CD4-positive, alpha-beta T cell treated with Interleukin-4 for 4 hours (primary cell): Measurements from ENCODE around the gene MAJIN.
A peak's percentile ranks its signal among the peaks of the same experiment; 100 is the strongest.
"Not testable (repeated sequence)": the region's sequence is repeated elsewhere in the genome, so short reads cannot be mapped to it uniquely, and the experiment has no call there.

Experiments used
- DNase-seq: peaks from one replicate; pipeline ENCODE4 v3.0.0-alpha.2; 2020

Gene MAJIN, protein sequence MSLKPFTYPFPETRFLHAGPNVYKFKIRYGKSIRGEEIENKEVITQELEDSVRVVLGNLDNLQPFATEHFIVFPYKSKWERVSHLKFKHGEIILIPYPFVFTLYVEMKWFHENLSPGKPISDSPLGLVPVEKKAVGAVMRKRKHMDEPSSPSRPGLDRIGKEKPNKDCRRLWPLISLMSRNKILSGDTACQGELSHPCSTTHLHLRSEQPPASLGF

DNA sequence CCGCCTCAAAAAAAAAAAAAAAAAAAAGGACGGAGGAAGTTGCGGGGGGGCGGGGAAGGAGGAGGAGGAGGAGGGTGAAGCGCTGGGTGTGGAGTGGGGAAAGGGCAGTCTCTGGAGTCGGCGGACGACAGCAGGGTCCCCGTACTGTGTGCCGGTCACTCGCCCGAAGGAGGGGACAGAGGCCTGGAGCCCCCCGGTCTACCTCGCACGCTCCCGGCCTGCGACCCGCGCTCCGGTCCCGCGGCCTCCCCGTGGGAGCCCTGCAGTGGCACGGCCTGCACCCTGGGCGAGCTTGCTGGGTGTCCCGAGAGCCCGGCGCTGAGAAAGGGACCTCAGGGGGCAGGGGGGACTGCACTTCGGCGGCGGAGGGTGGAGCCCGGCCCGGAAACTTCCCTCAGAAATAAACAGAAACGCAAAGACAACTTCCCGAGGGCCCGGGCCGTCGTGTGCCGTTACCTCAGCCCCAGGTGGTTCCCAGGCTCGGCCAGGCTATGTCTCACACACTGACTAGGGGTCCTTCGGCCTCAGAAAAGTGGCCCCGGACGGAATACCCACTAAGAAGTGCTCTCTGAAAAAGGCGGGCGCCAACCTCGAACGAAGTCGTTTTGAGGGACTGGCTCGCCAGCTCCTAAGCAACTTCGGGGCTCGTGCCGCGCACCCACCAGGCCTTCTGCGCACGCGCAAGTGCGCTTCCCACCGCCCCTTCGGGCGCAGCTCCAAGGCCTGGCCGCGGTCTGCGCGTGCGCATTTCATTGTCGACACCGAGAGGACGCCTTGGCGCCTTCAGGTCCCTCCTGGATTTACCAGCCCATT, at the start of gene MAJIN:
MAJIN (minus strand) TSS at position 688 of the 813 bp plus-strand sequence. CDS start 12,703 bp downstream, outside the sequence.
- DNase-seq: peak; percentile 85

DNA sequence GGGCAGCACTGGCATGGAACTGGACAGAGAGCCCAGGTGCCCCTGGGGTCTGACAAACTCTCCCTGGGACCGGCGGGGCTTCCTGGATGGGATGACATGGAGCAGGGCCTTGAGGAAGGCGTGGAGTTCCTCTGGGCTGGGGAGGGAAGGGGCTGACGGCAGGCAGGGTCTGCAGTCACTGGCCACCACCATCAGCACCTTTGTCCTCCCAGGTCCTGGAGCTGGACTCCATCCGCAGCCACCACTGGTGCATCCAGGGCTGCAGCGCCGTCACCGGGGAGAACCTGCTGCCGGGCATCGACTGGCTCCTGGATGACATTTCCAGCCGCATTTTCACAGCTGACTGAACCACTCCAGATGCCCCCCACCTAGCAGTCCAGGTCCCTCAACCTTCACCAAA, 49.6 kb upstream of the MAJIN start:
- no peak for DNase-seq

DNA sequence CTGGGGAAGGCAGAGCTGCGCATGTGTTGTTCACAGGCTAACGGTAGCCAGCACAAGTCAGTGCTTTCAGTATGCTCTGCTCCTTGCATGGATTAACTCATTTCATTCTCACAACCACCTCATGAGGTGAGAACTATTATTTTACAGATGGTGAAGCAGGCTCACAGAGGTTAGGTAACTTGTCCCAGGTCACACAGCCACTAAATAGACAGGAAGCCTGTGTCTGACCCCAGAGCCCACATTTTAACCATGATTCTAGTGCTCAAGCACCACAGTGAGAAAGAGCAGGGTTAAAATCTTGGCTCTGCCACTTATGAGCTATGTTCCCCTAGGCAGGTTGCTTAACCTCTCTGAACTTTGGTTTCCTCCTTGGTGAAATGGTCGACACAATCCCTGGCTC, 49.1 kb upstream of the MAJIN start:
- no peak for DNase-seq

DNA sequence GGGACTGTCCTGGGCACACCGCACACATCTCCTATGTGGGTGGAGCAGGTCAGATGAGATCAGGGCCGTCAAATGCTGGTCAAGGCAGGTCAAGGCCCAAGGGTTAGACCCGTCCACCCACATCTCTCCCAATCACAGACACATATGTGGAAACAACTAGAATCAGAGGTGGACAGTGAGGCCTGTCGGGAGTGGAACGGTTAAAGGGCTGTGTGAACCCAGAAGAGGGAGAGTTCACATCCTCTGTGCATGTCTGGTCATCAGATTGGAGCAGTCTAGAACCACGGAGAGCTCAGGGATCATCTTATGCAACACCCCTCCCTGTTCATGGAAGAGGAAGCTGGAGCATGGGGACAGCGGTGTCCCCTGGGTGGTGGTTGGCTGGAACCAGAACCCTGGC, 47.9 kb upstream of the MAJIN start:
- no peak for DNase-seq

DNA sequence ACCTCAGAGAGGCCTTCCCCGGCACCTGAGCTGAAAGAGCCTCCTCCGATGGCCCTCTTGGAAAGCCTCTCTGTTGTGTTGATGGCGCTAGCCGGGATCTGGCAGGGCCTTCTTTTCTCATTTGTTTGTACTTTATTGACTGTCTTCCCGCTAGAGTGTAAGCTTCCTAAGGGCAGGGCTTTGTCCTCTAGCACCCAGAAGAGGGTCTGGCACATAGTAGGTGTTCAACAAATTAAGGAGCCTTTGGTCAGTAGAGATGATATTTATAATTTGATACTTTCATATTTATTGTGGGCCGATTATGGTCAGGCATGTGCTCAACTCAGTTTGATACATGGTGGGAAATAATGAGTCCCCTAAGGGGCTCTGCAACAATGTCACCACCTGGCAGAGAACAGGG, 46.0 kb upstream of the MAJIN start:
- DNase-seq: no peak

DNA sequence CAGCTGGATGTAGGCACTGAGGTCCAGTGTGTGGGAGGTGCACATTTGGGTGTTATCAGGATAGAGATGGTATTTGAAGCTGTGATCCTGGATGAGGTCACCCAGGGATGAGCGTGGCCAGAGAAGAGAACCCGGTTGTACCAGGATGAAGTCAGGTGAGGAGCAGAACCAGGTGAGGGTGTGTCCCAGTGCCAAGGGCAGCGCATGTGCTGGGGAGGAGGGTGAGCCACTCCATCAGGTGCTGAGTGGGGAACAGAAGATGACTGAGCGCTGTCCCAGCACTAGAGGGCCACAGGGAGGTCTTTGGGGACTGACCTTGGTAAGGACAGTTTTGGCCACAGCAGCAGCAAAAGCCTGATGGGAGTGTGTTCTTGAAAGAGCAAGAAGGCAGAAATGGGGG, 44.8 kb upstream of the MAJIN start:
- no peak for DNase-seq

DNA sequence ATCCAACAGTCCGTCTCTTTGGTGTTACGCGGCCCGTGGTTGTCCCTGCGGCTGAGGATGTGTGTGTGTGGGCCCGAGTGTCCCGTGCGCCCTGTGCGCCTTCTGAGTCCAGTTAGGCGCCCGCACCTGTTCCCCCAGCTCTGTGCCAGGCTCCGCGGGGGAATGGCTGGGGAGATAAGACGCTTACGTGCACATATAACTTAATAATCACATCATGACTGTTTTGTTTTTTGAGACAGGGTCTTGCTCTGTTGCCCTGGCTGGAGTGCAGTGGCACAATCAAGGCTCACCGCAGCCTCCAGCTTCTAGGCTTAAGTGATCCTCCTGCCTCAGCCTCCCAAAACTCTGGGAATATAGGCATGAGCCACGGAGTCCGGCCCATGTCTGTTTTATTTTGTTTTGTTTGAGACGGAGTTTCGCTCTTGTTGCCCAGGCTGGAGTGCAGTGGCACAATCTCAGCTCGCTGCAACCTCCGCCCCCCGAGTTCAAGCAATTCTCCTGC, 42.9 kb upstream of the MAJIN start:
- DNase-seq: peak; percentile 2

DNA sequence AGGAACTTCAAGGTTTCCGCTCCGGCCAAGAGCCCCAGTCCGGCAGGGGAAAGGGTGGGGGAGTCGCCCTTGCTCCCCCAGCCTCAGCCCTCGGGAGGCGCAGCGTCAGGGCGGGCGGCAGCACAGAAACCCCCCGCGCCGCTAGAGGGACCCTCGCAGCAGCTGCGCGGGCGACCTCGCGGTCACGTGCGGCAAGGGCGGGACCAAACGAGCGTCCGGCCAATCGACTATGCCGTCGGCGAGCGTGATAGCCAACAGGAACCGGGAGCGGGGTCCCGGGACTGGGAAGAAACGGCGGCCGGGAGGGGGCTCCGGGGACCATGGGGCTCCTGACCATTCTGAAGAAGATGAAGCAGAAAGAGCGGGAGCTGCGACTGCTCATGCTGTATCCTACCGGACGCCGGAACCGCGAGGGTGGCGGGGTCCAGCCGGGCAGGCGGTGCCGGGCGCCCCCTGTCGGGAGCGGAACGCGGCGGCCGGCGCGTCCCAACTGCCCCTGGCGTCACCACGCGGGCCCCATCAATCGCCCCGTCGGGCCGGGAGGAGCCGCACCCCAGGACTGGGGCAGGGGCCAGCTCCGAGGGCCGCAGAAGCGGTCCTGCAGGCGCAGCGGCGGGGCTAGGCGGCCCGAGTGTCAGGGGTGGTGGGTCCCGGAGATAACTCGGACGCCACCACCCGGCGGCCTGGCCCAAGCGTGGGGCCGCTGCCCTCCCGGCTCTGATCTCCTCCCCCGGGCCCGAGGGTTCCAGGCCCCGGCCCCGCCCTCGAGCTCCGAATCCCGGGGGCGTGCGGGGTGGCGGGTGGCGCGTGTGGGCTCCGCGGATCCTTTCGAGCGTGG, 42.2 kb upstream of the MAJIN start, which contains the start of gene ARL2:
ARL2 (plus strand) TSS at position 273 of the 838 bp plus-strand sequence; CDS start at position 321, 48 bp downstream.
- DNase-seq: peak; percentile 87

DNA sequence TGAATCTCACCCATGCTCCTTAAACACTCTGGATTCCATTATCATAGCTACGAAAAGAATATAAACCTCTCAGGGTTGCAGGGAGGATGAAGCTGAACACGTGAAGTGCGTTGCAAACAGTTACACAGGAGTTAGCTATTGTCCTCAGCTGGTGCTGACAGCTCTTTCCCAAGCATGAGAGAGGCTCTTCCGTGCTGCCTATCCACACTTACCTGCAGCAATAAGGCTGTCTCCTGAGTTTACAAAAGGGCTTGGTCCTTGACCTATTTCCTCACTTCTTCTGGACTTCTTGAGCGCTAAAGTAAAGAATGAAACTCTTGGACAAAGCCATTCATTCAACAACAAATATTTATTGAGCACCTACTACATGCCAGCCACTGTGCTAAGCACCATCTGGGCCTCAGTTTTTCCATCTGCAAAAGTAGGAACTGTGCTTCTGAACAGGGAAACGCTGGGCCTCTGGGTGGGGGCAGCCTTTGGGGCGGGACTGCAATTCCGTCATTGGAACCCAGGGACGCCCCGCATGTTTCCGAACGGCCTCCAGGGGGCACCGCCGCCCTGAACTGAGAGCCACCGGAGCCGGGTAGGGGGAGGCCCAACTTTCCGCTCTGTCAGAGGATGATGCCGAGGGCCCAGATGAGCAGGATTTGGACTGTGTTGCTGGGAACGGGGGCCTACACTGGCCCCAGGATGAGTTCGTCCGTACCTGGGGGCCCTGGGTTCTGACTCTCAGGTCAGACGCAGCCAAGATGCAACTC, 41.4 kb upstream of the MAJIN start:
- peak; percentile 88 for DNase-seq

DNA sequence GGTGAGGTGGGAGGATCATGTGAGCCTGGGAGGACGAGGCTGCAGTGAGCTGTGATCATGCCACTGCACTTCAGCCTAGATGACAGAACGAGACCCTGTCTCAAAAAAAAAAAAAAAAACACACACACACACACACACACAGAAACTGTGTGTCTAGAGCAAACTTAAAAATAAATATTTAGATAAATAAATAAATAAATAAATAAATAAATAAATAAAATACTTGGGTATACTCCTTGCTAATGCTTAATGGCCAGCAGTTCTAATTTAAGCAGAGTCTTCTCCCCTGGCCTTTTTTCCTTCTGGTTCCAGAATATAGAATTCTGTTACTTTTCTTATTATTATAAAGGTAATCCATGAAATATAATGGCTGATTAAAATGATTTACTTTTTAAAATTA, 37.0 kb upstream of the MAJIN start:
- no peak for DNase-seq

DNA sequence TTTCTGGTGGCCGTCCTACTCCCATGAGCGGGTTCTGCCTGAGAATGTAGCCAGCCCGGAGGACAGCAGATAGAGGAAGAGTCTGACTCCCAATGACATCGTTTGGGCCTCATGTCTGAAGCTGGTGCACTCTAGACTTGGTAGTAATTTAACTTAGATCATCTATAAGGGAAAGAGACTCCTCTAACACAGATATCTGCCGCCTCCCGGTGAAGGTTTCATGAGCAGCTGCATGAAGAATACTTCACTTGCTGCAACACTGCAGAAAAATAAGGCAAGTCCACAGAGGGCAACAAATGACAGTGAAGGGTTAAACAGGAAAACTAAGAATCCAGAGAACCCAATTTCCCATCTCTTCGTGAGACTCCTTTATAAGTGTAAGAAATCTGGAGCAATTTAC, 36.1 kb upstream of the MAJIN start:
- no peak for DNase-seq

DNA sequence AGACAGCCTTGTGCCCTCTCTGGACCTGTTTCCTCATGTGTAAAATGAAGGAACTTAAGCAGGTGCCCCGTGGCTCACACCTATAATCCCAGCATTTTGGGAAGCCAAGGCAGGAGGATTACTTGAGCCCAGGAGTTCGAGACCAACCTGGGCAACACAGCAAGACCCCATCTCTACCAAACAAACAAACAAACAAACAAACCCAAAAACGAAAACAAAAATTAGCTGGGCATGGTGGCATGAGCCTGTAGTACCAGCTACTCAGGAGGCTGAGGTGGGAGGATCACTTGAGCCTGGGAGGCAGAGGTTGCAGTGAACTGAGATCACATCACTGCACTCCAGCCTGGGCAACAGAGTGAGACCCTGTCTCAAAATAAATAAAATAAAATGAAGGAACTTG, 32.1 kb upstream of the MAJIN start:
- not testable (repeated sequence) for DNase-seq

DNA sequence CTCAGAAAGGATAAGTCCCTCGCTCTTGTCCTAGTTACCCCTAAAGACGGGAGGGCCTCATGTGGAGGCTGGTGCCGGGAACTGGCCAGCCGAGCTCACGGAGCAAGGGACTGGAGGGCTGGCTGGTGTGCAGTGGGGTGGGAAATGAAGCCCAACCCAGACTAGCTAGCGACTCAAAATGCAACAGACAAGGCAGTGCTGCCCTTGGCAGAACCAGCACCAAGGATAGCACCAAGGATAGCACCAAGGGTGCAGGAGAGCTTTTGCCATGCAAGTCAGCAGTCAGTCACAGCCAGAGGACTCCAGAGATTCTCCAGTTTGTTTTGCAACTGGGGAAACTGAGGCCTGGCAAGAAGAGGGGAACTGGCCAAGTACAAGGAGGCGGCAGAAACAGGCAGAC, 31.4 kb upstream of the MAJIN start:
- no peak for DNase-seq

DNA sequence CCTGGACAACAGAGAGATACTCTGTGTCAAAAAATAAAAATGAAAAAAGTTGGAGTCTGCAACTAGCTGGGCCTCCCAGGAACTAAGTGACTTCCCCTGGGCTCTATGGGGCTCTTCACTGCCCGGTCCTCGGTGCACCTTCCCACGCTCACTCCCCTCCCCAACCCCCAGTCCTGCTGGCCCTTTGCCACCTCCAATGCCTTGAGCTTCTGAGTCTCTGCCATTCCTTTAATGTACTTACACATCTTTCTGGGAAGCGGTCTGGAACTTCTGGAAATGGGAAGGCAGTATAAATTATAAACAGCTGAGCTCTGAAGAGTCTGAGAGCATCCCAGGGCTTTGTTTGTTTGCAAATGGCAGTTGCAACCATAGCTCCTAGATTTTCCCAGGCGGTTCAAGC, 30.8 kb upstream of the MAJIN start:
- no peak for DNase-seq

DNA sequence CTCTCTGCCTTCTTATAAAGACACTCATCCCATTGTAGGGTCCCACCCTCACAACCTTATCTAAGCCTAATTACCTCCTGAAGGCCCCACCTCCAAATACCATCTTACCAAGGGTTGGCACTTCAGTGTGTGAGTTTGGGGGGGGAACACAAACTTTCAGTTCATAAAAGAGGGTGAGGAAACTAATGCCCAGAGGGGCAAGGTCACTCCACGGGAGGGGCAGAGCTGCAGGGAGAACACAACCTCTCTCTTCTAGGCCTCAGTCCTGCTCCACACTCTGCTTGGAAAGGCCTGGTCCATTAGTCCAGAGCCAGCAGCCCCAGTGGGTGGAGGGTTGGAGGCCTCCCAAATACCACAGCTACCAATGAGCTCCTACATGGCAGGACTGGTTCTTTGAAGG, 27.6 kb upstream of the MAJIN start:
- DNase-seq: no peak

DNA sequence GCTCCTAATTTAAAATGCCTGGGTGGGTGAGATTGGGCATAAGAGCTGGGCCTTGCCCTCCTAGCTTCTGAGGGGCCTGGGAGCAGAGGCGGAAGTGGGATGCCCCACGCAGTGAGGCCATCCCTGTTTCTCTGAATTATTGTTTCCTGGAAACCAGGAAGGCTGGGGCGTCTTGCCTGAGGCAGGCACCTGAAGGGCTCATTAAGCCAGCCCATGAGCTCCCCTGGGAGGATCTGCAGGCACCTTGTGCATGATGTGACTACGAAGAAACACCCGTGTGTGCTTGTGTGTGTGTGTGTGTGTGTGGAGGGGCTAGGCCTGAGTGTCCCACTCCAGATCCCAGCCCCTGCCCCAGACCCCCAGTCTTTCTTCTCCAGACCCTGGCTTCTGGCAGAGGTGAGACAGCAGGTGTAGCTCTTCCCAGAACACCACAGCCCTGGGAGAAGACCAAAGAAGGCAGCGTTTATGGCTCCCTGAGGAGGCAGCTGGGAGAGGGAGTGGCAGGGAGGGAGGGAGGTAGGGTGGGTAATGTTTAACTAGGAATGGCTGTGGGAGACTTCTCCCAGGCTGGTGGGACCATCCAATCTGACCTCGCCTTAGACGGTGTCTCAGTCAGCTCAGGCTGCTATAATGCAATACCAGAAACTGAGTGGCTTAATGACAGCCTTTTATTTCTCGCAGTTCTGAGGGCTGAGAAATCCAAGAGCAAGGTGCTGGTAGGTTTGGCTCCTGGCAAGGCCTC, 27.0 kb upstream of the MAJIN start:
- no peak for DNase-seq

DNA sequence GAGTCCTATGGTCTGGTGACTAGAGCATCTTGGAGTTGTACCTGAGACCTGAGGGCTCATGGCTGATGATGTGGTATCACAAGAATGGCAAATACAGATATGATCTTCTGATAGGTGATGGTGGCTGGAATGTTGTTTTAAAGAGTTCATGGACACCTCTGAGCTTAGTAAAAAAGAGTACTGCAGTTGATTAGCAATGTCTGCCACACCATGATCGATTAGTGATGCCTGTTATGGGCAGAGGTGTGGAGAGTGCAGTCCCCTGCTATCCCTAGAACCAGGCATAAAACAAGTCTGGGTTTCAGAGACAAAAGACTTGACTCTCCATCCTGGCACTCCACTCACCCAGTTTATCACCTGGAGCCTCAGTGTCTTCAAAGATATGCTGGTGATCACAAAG, 26.2 kb upstream of the MAJIN start:
- no peak for DNase-seq

DNA sequence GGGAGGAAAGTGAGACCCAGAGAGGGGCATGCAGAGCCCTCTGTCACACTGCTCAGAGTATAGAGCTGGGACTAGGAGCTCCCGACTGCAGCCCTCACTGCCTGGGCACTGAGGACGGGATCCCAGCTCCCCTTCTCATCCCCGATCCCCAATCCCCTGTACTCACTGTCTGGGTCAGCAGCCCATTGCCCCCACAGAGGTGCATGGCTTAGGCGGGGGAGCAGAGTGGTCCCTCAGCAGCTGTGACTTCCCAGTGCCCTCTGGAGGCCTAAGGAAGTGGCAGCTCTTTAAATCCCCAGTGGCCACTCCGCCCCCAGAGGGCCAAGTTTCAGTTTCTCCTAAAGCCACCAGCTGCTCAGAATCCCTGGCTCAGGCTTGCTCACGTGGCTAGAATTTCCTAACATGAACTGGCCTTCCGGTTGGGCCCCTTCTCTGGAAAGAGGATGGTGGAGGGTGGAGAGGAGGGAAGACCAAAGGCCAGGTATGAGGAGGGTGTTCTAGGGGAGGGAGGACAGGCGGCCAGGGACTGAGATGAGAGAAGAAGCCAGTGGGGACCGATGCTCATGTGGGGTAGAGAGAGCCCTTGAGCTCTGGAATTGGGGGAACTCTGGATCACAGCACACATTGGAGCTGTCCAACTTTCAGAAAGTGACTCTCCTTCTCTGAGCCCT, 24.9 kb upstream of the MAJIN start, which contains the start of gene BATF2:
BATF2 (minus strand) TSS at position 262 of the 671 bp plus-strand sequence; CDS start at position 205, 57 bp downstream.
- DNase-seq: no peak

DNA sequence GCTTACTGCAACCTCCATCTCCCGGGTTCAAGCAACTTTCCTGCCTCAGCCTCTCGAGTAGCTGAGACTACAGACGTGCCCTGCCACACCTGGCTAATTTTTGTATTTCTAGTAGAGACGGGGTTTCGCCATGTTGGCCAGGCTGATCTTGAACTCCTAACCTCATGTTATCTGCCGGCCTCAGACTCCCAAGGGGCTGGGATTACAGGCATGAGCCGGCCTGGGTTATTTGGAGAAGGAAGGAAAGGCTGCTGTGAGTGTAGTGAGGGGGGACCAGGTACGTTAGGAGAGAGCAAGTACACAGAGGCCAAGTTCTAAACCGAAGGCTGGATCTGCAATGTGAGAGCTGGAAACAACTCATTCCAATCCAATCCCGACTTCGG, 24.4 kb upstream of the MAJIN start:
- DNase-seq: no peak

DNA sequence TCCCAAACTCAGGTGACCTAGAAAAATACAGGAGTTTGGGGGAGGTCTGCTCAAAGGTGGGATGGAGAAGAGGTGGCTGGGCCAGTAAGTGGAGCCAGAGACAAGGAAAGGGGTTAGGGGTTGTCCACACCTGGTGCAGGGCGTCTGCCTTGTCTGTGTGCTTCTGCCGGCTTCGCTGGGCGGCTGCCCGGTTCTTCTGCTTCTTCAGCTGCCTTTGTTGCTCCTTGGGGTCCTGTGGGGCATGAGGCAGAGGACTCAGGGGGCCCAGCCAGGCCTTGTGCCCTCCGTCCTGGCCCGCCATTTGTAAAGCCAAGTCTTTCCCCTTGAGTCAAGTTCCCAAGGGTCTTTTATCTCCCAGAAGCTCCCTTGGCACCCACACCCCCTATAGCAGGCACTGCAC, 22.4 kb upstream of the MAJIN start:
- no peak for DNase-seq
